Cortex of kidney (tissue), 1 donor: Measurements from ENCODE around the gene KLHL22.

ENCODE experiments used
- DNase-seq: peaks from one replicate; lab custom pipeline; 2025; lab: John Stamatoyannopoulos, UW

KLHL22 gene

DNA sequence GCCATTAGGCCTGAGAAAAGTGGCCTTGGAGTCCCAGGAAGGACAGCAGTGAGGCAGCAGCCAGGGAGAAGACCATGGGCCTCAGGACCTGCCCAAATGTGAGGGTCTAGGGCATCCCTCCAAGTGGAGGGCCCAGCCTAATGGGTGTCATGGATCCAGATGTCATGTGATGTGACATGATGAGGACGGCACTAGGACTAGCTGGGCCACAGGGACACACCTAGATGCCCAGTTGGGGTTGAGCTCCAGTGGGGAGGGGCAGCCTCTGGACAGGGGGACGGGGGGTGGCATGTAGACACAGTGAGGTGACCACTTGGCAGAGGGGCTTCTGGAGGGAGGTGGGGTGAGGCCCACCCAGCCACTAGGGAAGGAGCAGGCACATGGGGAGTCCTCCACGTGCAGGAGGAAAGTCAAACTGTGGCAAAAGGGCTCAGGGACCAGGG, 63.3 kb downstream of the KLHL22 start:
- no peak for DNase-seq

DNA sequence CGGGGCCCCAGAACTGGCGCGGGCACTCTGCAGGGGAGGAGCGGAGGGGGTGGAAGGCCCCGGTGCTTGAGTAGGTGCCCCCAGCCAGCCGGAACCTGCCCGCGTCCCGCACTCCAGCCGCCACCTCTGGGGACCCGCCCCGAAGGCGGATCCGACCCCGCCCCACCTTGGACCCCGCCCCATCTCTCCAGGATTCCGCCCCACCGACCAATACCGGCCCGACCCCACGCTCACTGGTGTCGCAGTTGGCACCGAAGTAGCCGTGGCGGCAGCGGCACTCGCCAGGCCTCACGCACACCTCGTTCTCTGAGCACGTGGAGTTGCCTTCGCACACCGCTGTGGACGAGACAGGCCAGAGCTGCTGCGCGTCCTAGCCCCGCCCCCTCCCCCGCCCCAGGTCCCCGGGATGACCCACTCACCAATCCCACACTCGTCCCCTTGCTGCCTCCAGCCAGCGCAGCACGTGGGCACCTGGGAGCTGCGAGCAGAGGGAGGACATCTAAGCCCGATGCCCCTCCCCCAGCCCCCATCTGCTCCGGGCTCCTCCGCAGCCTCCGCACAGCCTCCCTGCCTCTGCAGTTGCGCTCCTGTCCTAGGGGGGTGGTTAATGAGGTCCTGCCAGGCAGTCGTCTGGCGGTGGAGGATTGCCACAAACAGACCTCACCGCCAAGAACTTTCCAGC, 63.9 kb downstream of the KLHL22 start:
- no peak for DNase-seq

GRCh38 chr22:20430720-20431510, 64.7 kb downstream of the KLHL22 start:
- no peak for DNase-seq

DNA sequence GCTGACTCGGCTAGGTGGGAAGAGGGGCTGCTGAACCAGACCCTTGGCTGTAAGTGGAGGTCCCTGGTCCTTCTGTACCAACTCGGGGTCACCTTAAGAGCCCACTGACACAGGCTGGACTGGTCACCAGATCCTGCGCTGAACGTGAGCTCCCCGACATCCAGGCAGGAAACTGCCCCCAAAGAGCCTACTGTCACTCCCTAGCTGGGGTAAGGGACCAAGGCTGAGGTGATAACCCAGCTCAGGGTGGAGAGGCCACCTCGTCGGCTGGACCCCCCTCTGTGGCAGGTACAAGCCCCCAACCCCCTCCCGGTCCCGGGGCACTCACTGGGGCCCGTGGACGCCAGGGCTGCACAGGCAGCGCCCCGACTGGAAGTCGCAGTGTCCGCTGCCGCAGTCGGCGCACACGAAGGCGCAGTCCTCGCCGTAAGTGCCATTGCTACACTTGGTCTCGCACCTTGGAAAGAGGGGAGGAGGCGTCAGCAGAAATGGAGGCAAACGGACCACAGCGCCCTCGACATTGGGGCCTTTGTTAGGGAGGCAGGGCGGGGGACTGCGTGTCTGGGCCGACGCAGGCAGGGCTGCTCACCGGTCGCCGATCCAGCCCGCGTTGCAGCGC, 65.4 kb downstream of the KLHL22 start:
- no peak for DNase-seq

- DNase-seq: no peak
Measured at GRCh38 chr22:20429254-20430100, 66.1 kb downstream of the KLHL22 start.

DNA sequence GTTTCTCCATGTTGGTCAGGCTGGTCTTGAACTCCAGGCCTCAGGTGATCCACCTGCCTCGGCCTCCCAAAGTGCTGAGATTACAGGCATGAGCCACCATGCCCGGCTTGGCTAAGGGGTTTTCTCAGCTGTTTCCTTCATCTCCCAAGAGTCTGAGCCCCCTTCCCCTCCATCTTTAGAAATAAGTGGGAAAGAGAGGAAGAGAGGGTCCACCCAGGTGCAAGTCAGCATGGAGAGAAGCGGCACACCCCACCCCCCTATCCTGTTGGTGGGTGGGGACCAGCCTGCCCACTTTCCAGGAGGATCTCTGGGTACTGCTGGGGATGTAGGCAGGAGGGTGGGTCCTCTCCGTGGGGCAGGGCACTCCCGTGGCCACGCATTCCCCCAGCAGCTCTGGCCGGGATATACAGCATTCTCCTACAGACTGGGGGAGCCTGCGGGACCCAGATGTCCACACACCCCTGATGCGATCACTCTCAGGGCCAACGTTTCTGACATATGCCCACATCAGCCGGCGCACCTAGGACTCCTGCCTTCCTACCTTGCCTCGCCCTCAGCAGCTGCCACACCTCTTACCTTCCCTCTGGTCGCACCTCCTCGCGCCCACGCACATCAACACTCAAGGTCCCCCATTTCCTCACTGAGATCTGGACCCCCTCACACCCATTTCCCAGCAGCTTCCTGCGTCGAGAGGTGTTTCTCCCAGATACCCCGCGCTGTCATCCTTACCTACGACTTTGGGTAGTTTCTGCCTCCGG, 66.9 kb downstream of the KLHL22 start:
- DNase-seq: no peak

DNA sequence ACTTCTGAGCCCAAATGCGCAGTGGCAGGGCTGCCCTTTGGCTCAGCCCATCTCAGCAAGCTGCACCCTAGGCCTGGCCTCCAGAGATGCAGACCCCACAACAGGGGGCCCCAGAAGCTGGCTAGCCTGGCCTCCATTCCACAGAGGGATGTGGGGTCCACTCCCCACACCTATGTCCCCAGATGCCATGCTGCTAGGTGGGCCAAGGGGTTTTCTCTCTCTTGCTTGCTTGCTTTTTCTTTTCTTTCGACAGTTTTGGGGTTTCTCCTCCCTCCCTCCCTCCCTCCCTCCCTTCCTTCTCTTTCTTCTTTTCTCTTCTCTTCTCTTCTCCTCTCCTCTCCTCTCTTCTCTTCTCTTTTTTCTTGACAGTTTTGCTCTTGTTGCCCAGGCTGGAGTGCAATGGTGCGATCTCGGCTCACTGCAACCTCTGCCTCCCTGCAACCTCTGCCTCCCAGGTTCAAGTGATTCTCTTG, 67.6 kb downstream of the KLHL22 start:
- no peak for DNase-seq

DNA sequence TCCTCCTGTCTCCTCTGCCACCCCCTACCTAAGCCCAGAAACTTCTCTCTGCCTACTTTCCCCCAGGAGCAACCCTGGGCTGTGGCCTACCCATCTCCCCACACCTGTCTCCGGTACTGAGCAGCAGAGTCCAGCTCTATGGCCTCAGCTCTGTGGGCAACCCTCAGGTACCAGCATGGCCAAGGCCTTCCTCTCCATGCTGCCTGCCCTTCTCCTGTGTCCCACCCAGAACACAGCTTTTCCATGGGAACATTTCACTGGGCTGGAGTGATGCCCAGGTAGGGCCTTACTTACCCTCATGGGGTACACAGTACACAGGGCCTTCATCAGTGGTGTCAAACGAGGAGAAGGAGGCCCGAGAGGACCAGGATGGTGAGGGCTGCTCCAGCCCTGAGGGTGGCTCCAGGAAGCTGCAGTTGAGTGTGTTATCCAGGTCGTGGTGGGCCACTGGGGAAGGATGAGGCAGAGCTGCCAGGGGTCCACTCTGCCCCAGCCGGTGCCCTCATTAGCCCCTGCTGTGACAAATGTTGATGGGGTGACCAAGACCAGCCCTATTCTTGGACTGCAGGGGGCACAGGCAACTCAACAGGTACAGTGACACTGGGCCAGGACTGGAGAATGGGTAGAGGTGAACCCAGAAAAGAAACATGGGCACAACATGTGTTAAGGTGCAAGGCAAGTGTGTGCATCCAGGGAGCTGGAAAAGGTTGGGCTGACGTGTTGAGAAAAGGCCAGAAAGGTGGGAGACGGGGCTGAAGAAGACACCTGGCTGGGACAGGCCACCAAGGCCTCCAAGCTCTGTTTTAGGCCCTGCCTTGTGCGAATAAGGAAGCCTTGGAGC, 68.3 kb downstream of the KLHL22 start:
- no peak for DNase-seq

- DNase-seq: no peak
Measured at GRCh38 chr22:20426259-20426615, 69.4 kb downstream of the KLHL22 start.

GRCh38 chr22:20425566-20426258, 69.9 kb downstream of the KLHL22 start:
- DNase-seq: no peak

- DNase-seq: no peak
Measured at GRCh38 chr22:20424932-20425565, 70.5 kb downstream of the KLHL22 start.

- DNase-seq: no peak
Measured at GRCh38 chr22:20424568-20424931, 71.0 kb downstream of the KLHL22 start.

DNA sequence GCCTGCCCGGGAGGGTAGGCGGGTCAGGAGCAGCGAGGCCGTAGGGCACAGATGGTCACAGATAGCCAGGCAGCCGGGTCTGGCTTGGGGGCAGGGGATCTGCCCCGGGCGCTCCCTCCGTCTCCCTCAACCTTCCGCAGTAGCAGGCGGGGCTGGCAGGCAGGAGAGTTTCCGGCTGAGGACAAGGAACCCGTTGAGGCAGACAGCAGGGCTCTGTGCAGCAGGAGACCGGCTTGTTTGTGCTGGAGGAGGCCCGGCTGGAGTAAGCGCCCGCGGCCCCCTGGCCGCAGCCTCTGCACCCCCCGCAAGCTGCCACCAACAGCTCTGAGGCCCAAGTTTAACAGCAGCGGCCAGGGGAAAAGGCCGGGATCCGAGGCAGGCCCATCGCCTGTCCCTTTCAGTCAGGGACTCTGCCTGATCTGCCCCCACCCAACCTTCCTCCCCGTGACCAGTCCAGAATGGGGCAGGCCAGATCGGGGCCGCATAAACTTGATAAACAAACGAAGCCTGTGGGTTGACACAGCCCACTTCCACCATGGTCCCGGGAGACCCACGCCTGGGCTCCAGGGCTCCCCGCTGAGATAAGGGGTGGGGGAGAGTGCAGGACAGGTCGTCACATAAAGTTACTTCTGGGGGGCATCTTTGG, 71.6 kb downstream of the KLHL22 start:
- no peak for DNase-seq

DNA sequence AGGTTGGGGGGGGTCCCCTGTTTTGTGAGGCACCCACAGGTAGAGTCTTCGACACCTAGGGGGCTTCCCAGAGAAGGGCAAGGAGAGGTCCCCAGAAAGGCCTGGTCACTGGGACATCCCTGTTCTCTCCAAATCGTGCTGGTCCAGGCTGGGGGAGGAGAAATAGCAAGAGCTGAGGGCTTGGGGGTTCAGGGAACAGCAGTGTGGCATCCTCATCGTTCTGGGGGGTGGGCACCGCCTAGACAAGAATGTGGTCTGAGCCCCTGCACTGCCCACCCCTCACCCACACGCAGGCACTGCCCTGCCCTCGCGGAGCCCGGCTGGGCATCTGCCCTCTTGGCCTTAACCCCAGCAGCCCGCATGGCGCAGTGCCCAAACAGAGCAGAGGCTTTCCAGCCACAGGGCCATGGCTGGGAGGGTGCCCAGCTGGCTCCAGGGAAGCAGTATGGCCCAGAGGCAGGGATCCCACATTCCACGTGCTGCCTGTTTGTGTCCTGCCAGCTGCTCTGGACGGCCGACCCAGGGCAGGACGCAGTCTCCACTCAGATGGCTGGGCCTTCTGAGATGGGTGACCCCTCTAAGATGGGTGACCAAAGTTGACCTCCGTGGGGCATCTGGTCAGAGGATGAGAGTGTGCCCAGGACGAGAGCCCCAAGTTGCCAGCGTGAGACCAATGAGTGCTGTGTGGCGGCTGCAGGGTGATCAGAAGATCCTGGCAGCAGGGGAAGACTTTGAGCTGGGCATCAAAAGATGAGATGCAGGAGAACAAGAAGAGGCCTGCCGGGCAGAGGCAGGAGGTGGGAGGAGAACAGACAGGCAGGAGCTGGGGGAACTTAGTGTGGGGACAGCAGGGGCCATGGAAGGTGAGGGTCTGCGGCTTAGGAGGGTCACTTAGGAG, 72.3 kb downstream of the KLHL22 start:
- no peak for DNase-seq

DNA sequence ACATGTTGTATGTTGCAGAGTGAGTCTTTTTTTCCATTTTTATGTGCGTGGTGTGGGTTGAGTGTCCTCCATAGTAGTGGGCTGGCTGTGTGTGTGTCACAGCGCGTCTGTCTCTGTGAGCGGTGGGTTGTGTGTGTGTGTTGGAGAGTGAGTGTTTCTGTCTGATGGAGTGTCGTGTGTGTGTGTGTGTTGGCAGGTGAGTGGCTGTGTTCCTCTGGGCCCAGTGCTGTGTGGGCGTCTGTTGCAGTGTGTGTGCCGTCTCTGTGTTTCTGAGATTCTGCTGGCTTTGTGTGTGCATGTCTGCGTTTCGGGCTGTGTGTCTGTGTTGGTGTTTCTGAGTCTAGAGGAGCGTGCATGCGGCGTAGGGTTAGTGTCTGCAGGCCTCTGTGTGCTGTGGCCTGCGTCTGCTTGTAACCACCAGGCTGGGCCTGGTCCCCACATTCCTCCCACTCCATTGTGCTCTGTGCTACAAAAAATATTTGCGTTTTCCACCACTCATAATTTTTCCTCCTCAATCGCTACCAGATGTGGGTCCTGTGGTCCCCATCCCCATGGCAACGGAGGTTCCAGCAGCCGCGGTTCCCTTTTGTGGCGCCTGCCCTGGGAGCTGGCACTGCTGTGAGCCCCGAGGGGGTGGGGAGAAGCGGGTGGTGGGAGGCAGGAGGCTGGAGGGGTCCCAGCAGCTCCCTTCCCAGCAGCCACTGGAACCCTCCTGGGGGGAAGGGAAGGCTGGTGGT, 73.2 kb downstream of the KLHL22 start:
- no peak for DNase-seq

DNA sequence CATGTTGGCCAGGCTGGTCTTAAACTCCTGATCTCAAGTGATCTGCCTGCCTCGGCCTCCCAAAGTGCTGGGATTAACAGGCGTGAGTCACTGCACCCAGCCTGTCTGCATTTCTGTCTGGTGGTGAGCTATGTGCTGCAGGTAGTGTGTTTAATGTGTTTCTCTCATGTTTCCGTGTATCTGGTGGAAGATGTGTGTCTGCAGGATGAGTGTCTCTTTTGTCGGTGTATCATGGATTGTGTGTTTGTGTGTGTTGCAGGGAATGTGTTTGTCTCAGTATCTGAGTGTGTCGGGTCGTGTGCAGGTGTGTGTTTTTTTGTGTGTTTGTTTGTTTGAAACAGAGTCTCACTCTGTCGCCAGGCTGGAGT, 74.1 kb downstream of the KLHL22 start:
- no peak for DNase-seq

DNA sequence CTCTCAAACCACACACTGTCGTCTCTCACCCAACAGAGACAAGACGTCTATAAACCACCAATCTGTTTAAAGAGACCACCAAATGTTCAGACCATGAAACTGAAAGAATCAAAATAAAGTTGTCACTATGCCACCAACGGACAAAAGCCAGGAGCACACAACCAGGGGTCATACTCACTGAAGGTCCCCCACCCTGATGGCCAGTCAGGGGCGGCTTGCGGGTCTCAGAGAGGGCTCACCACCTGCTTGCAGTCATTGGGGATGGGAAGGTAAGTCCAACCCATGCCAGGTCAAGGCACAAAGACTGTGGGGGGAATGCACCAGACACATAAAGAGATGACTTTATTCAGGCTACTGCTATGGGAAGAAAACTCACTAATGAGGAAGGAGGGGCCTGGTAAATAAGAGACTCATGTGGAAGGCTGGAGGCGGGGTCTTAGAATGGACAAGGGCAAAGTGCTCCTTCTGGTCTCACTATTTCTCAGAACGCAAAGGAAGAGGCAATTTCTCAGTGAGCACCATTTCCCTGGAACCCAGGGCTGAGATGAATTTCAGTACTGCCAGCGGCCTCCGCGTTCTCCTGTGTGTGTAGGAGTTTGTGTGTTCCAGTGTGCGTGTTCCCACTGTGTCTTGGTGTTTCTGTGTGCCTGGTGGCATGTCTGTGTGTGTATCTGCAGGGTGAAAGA, 75.3 kb downstream of the KLHL22 start:
- DNase-seq: no peak
